ENCODE results near the gene CAPZB.

Gene CAPZB

DNA sequence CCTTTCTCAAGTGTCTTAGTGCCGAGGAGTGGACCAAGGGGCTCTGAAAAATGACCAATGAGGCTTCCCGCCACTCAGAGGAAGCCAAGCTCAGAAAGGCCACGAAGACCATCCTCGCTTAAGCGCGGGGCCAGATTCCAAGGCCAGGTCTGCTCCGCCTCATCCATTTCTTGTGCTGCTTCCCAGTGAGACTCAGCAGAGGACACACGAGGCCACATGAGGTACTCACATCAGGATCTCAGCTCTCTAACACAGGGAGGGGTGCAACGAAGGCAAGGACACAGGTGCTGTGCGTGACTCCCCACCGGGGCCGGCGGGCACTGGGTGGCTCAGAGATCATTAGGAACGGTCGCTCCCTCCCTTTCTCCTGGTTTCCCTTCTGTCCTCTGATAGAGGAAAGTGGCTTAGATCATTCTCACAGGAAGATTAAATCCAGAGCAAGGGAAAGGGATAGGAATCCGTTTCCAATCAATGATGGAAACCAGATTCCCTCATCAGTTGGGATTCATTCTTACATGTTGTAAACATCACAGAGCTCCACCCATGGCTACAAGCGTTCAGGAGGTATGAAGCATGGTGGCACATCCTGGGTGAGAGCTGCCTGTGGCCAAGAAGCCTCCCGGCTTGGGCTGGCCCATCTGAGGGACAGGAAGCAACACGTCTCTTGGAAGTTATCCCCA lies 46.7 kb downstream of the CAPZB start:
- TF ChIP-seq, protein P1, sequence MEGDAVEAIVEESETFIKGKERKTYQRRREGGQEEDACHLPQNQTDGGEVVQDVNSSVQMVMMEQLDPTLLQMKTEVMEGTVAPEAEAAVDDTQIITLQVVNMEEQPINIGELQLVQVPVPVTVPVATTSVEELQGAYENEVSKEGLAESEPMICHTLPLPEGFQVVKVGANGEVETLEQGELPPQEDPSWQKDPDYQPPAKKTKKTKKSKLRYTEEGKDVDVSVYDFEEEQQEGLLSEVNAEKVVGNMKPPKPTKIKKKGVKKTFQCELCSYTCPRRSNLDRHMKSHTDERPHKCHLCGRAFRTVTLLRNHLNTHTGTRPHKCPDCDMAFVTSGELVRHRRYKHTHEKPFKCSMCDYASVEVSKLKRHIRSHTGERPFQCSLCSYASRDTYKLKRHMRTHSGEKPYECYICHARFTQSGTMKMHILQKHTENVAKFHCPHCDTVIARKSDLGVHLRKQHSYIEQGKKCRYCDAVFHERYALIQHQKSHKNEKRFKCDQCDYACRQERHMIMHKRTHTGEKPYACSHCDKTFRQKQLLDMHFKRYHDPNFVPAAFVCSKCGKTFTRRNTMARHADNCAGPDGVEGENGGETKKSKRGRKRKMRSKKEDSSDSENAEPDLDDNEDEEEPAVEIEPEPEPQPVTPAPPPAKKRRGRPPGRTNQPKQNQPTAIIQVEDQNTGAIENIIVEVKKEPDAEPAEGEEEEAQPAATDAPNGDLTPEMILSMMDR (IDR thresholded peaks at IDR 0.05; ENCODE audit: low read depth, low read length) = no peak
- H3K27me3 ChIP-seq = no peaks in the 10 kb centered on the region
- no peaks in the 10 kb centered on the region for H3K36me3 ChIP-seq
- no peaks in the 10 kb centered on the region for H3K9me3 ChIP-seq
- no peak overlapping the region for H3K4me3 ChIP-seq (ENCODE audit: low read depth, low read length)
- H3K4me1 ChIP-seq = peaks cover 19% of the 10 kb centered on the region
- no peak for DNase-seq

- Histone ChIP-seq H3K9me3 (no peaks in the 10 kb centered on the region), H3K36me3 (no peaks in the 10 kb centered on the region), H3K4me3 (ENCODE audit: low read depth, low read length) (no peak overlapping the region), H3K27me3 (no peaks in the 10 kb centered on the region), H3K4me1 (peaks cover 19% of the 10 kb centered on the region)
- no peak for DNase-seq
- TF ChIP-seq, protein P1 (IDR thresholded peaks at IDR 0.05; ENCODE audit: low read depth, low read length) = no peak
Measured at GRCh38 chr1:19437891-19438294, 47.4 kb downstream of the CAPZB start.

- no peak for DNase-seq
- Histone ChIP-seq H3K4me1 (peaks cover 19% of the 10 kb centered on the region), H3K9me3 (no peaks in the 10 kb centered on the region), H3K4me3 (ENCODE audit: low read depth, low read length) (no peak overlapping the region), H3K36me3 (no peaks in the 10 kb centered on the region), H3K27me3 (no peaks in the 10 kb centered on the region)
- TF ChIP-seq, protein P1 (IDR thresholded peaks at IDR 0.05; ENCODE audit: low read depth, low read length) = no peak
Measured at GRCh38 chr1:19436716-19437476, 48.4 kb downstream of the CAPZB start.

DNA sequence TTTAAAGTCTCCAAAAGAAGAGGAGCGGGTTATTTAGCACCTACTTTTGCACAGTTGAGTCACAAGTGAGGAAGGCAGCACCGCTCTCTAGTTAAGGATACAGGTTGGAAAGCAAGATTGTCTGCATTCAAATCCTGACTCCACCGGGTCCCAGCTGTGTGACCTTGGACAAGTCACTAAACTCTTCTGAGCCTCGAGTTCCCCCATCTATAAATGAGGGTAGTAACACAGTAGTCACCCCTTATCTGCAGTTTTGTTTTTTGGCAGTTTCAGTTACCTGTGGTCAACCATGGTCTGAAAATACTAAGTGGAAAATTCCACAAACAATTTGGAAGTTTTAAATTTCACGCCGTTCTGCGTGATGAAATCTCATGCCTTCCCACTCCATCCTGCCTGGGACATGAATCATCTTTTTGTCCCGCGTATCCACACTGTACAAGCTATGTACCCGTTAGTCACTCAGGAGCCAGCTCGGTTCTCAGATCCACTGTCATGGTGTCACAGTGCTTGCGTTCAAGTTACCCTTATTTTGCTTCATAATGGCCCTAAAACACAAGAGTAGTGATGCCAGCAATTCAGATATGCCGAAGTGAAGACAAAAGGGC lies 49.4 kb downstream of the CAPZB start:
- TF ChIP-seq, protein P1 (IDR thresholded peaks at IDR 0.05; ENCODE audit: low read depth, low read length) = no peak
- peaks cover 15% of the 10 kb centered on the region for H3K4me1 ChIP-seq
- H3K4me3 ChIP-seq (ENCODE audit: low read depth, low read length) = no peak overlapping the region
- no peaks in the 10 kb centered on the region for H3K9me3 ChIP-seq
- no peak for DNase-seq
- H3K27me3 ChIP-seq = no peaks in the 10 kb centered on the region
- H3K36me3 ChIP-seq = no peaks in the 10 kb centered on the region

DNA sequence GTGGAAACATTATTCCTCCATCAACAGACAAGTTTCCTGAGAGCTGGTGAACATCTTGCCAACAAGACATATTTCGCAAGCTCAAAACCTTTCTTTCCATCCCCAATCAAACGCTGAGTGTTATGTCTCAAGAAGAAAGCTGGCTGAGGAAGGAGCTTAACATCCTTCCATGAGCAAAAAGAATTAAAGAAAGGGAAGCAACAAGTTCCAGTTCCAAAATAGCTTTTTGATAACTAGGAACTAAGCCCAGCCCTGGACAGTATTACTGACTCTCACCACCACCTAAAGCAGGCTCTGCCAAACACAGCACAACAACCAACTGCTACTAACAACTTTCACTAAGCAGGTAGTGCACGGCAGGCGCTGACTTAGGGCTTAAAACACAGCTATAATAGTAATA lies 50.2 kb downstream of the CAPZB start:
- no peaks in the 10 kb centered on the region for H3K27me3 ChIP-seq
- peaks cover 10% of the 10 kb centered on the region for H3K4me1 ChIP-seq
- no peaks in the 10 kb centered on the region for H3K36me3 ChIP-seq
- H3K9me3 ChIP-seq = no peaks in the 10 kb centered on the region
- DNase-seq = no peak
- H3K4me3 ChIP-seq (ENCODE audit: low read depth, low read length) = no peak overlapping the region
- TF ChIP-seq, protein P1 (IDR thresholded peaks at IDR 0.05; ENCODE audit: low read depth, low read length) = no peak

- no peaks in the 10 kb centered on the region; the same call in none of the 2 replicates for H3K4me1 ChIP-seq
- no peaks in the 10 kb centered on the region for H3K27me3 ChIP-seq
- no peak overlapping the region for H3K4me3 ChIP-seq (ENCODE audit: low read depth, low read length)
- DNase-seq = no peak
- no peaks in the 10 kb centered on the region for H3K9me3 ChIP-seq
- TF ChIP-seq, protein P1 (IDR thresholded peaks at IDR 0.05; ENCODE audit: low read depth, low read length) = no peak
- H3K36me3 ChIP-seq = no peaks in the 10 kb centered on the region
Measured at GRCh38 chr1:19433719-19433998, 51.7 kb downstream of the CAPZB start.

Measured in BE2C (cell line).